ENCODE results near the gene IPPK. TPM values are rescaled to one million over a fixed set of nuclear protein-coding genes. Genes with fewer than 3 reads are reported as not detected.

IPPK gene
- total and polyA plus RNA-seq, 2 of the 8 experiments (the other 6 are each of a cell fraction or from before 2014, with no cell fraction given), result 10.5 to 13.6 TPM

GRCh38 chr9:92654481-92655301 is 15.2 kb downstream of the IPPK start:
- Histone ChIP-seq H2AFZ (ENCODE audit: low read length) (no peak overlapping the region), H3K18ac (ENCODE audit: extremely low read depth, low read length) (no peak overlapping the region), H2BK5ac (ENCODE audit: low read depth, low read length) (peak overlapping the region; percentile 8; the same call in 1 of the 2 replicates), H3K27me3 (replicated peaks in 1 of 4; ENCODE audit: control insufficient read depth in 3 of 4, extremely low read depth in 1 of 4, insufficient read depth in 3 of 4, low read length in 3 of 4) (no peaks in the 10 kb centered on the region), H3K9ac (replicated peaks in 1 of 4; ENCODE audit: extremely low read depth in 1 of 4, low read depth in 3 of 4, low read length in 3 of 4) (no peak overlapping the region), H3K14ac (ENCODE audit: insufficient read length) (no peak overlapping the region), H3K23ac (ENCODE audit: insufficient read length) (no peak overlapping the region), H3K9me3 (ENCODE audit: insufficient read depth in 2 of 2, low read depth in 1 of 2, low read length in 1 of 2) (no peaks in the 10 kb centered on the region), H2BK20ac (ENCODE audit: low read length) (no peak overlapping the region), H4K5ac (ENCODE audit: insufficient read length, low read depth, low read length) (no peak overlapping the region), H2BK120ac (replicated peaks; ENCODE audit: low read depth, low read length) (no peak overlapping the region), H4K20me1 (replicated peaks in 1 of 2; ENCODE audit: control insufficient read depth in 1 of 2, insufficient read depth in 2 of 2, low read length in 2 of 2) (peaks cover 2 to 6% of the 10 kb centered on the region in 2 experiments), H4K8ac (ENCODE audit: extremely low read depth, insufficient read depth, low read length) (peak overlapping the region; percentile 57; the same call in 1 of the 2 replicates), H3K4ac (replicated peaks; ENCODE audit: insufficient read length, low read depth, low read length) (no peak overlapping the region), H3K23me2 (ENCODE audit: low read depth, low read length) (no peaks in the 10 kb centered on the region), H2BK15ac (ENCODE audit: low read length) (no peak overlapping the region), H3K56ac (replicated peaks; ENCODE audit: insufficient read length, low read depth, low read length) (no peak overlapping the region), H4K91ac (replicated peaks; ENCODE audit: insufficient read length, low read length) (no peak overlapping the region), H2AK5ac (ENCODE audit: low read depth, low read length) (no peak overlapping the region), H3K4me3 (ENCODE audit: extremely low read depth in 1 of 4, insufficient read depth in 2 of 4, low read depth in 3 of 4, low read length in 4 of 4) (no peak overlapping the region), H3K27ac (ENCODE audit: low read depth, low read length) (no peak overlapping the region), H2BK12ac (ENCODE audit: low read depth, low read length) (no peak overlapping the region), H3K79me2 (ENCODE audit: control insufficient read depth in 1 of 2, insufficient read depth in 2 of 2, low read length in 2 of 2) (no peaks in the 10 kb centered on the region), H3K79me1 (ENCODE audit: low read depth, low read length) (no peaks in the 10 kb centered on the region), H3K36me3 (ENCODE audit: control insufficient read depth in 2 of 4, insufficient read depth in 4 of 4, low read length in 3 of 4) (peaks cover 0 to 9% (median 1%) of the 10 kb centered on the region in 4 experiments; a peak in 3 of 8 replicates), H3K4me2 (ENCODE audit: insufficient read depth in 1 of 2, low read depth in 2 of 2, low read length in 2 of 2) (no peak overlapping the region), H3K4me1 (replicated peaks in 1 of 4; ENCODE audit: control insufficient read depth in 3 of 4, insufficient read depth in 4 of 4, low read length in 3 of 4) (peaks cover 0 to 4% (median 1%) of the 10 kb centered on the region in 4 experiments; a peak in 4 of 7 replicates)
- FAIRE-seq (no peak), DNase-seq (ENCODE audit: low read depth in 1 of 2, low spot score in 2 of 2) (no peak)
- ChIA-PET CTCF (ENCODE audit: partially characterized antibody) (interaction anchor here (0.7 to 1.5 kb wide), 7 partner anchors 9 to 389 kb away, joined by 3 to 6 read pairs (median 3); no protein-coding TSS in a partner anchor), POLR2A (ENCODE audit: partially characterized antibody) (no interaction called here)
- TF ChIP-seq KDM5A (IDR thresholded peaks at IDR 0.05; ENCODE audit: low read length) (no peak), RFX5 (IDR thresholded peaks at IDR 0.05; ENCODE audit: borderline replicate concordance, low read depth, low read length) (no peak), BACH1 (IDR thresholded peaks at IDR 0.05; ENCODE audit: low read length) (no peak), EZH2 (IDR thresholded peaks at IDR 0.05; ENCODE audit: low read depth, low read length, severe bottlenecking) (no peak), CTCF (IDR thresholded peaks at IDR 0.05; ENCODE audit: control extremely low read depth in 1 of 3, insufficient read depth in 1 of 3, low read depth in 1 of 3, low read length in 3 of 3) (no peak), CREB1 (IDR thresholded peaks at IDR 0.05) (no peak)
- WGBS, 2 experiments (ENCODE audit: extremely low coverage in 1 of 2, insufficient coverage in 1 of 2, insufficient read length in 1 of 2, insufficient replicate concordance in 2 of 2, low coverage in 1 of 2, low lambda C conversion rate in 2 of 2, missing lambda C conversion rate in 1 of 2), result 90% methylated on average over 18 of the region's 19 CpGs; no CpG with 5 or more reads in 1 of the 2 experiments

All from H1 (cell line).